Stimulated activated CD4-positive, alpha-beta T cell treated with anti-CD3 and anti-CD28 coated beads, Interleukin-2, amount 100 ng/mL, for 48 hours (primary cell): ENCODE measurements around the gene ARF3.

Experiments
- DNase-seq, 2 donors: peaks; one replicate each; pipeline ENCODE4 v3.0.0-alpha.2; 2020

The ARF3 gene

DNA sequence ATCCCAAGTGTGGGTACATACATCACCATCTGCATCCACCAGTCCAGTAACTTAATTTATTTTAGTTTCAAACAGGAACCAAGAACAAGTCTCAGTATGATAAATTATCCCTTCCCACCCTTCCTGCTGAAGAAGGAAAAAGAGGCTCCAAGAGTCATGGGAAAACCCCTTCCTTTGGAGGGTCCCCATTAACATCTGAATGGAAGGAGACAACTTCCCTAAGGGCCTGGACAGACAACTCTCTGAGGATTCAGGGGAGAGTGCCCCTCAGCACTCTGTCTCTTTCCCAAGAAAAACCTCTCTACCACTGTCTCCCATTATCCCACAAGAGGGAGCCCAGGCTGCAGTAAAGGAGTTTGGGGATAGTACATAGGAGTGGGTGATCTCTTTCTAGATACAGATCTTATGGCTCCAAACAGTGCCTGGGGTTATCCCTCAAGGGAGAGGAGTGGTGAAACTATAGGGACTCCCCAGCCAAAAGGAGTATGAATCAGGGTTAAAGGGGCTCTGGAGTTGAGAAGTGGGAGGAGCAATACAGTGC is 8.1 kb upstream of the ARF3 start:
- no peak for DNase-seq

DNA sequence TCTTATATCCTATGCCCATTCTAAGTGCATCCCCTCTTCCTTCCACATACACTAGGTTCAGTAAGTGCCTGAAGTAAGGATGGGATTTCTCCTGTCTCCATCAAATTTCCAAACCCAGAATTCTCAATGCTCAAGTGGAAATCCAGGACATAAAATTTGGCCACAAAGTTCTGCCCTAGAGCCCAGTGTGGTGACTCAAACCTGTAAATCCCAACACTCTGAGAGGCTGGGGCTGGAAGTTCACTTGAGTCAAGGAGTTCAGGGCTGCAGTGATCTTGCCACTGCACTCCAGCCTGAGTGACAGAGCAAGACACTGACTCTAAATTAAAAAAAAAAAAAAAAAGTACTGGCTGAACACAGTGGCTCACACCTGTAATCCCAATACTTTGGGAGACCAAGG is 4.5 kb upstream of the ARF3 start:
- DNase-seq: no peak

DNA sequence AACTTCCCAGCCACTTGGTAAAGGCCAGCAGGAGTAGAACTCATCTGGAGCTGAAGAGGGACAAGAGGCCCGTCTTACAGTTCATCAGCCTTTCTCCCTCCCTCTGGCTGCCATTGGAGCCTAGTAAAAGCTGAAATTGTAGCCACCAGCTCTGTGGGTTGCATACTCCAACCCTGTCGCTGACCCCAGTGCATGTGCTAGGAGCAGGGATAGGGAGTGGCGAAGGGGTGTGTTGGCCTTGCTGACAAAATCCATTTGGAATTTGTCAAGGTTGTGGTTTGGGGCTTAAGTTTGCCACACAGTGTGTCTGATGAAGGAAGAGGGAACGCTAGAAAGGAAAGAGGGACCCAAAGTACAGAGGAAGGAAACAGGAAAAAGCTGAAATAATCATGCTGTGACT is 4.0 kb upstream of the ARF3 start:
- DNase-seq: no peak

GRCh38 chr12:48960834-48961233 is 3.5 kb upstream of the ARF3 start:
- no peak for DNase-seq

- no peak for DNase-seq
Measured at GRCh38 chr12:48958049-48958388, 732 bp upstream of the ARF3 start.

GRCh38 chr12:48956279-48957140 is 777 bp downstream of the ARF3 start:
- DNase-seq: no peak

DNA sequence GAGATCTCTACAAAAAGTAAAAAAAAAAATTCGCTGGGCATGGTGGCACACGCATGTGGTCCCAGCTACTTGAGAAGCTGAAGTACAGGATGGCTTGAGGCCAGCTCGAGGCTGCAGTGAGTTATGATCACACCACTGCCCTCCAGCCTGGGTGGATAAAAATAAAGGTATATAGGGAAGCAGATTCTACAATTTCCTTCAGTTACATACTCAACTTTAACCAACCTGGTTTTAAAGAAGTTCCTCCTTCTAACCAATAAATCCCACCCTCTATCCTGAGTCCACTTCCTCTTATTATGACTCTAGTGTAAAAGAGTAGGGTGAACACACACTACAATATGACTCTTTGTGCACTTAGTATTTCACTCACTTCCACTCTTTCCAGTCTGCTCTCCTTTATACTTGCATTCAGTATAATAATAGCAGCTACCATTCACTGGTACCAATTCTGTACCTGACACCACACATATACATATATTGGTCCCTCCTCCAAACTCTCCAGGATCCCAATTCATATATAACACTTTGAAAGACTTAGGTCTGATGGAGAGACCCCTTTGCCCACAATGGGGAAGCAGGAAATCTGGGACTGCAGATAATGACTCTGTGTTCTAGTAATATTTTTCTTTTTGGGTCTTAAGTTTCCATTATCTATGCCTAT is 2.3 kb downstream of the ARF3 start:
- DNase-seq: no peak

GRCh38 chr12:48954061-48954460 is 3.2 kb downstream of the ARF3 start:
- no peak for DNase-seq

DNA sequence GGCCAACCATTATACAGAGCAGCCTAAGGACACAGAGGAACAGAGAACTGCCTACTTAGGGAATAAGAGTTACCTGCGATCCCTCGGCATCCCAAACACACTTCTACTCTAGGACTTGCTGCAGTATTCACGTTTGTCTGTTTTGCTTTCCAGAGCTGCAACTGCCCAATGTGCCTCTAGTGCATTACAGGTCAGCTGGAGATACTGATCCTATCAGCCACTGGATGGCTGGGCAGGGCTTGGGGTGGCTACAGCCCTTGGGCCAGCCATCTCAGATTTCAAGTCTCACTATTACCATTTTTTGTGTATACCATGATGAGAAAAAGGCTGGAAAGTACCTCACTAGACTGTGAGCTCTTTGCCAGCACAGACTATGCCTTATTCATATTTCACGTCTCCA is 4.6 kb downstream of the ARF3 start:
- no peak for DNase-seq

GRCh38 chr12:48947727-48948126 is 9.6 kb downstream of the ARF3 start:
- no peak for DNase-seq

DNA sequence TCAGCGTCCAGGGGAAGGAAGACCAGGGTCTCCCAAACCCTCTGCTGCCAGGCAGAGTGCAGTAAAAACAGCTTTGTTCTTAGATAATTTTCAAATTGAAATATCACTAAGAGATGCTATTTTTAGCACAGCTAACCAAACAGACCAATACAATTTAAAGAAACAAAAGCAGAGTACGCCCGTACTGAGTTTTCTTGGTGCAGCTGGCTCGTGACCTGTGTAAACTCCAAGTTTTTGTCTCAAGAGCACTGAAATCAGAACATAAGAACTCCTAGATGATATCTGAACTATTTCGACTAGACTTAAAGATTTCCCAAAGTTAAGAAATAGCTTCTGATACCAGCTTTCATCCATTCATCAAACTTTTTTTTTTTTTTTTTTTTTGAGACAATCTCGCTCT is 10.3 kb downstream of the ARF3 start:
- no peak for DNase-seq

GRCh38 chr12:48946205-48946604 is 11.1 kb downstream of the ARF3 start:
- DNase-seq: no peak

- no peak for DNase-seq
Measured at GRCh38 chr12:48943221-48943620, 14.1 kb downstream of the ARF3 start.

- no peak for DNase-seq
Measured at GRCh38 chr12:48940181-48940580, 17.1 kb downstream of the ARF3 start.

GRCh38 chr12:48938805-48939204 is 18.5 kb downstream of the ARF3 start:
- no peak for DNase-seq

GRCh38 chr12:48937170-48937569 is 20.1 kb downstream of the ARF3 start:
- no peak for DNase-seq

GRCh38 chr12:48936379-48936979 is 20.8 kb downstream of the ARF3 start:
- DNase-seq: peak; percentile 86 to 89

GRCh38 chr12:48934312-48934706 is 23.0 kb downstream of the ARF3 start:
- DNase-seq: no peak

DNA sequence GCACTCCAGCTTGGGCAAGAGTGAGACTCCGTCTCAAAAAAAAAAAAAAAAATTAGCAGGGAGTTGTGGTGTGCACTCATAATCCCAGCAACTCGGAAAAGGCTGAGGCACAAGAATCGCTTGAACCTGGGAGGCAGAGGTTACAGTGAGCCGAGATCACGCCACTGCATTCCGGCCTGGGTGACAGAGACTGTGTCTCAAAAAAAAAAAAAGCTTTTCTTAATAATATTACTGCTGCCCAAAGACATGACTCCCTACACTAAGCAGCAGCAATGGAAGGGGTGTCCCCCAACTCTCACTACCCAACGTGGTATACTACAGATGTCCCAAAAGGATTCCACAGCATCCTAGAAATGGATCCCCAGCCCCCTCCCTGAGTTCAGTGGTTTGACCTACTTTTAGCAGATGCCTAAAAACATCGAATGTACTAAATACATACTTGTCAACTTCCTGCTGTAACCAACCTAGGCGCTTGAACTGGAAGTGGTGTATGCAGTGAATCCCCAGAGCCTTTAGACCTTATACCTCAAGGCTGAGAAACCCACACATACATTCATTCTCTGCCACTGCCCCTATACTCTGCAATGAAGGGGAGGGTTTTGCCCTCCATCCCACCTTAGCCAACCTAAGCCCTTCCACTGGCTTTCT is 23.5 kb downstream of the ARF3 start:
- no peak for DNase-seq

GRCh38 chr12:48932878-48933277 is 24.4 kb downstream of the ARF3 start:
- DNase-seq: no peak

GRCh38 chr12:48930475-48930874 is 26.8 kb downstream of the ARF3 start:
- no peak for DNase-seq

DNA sequence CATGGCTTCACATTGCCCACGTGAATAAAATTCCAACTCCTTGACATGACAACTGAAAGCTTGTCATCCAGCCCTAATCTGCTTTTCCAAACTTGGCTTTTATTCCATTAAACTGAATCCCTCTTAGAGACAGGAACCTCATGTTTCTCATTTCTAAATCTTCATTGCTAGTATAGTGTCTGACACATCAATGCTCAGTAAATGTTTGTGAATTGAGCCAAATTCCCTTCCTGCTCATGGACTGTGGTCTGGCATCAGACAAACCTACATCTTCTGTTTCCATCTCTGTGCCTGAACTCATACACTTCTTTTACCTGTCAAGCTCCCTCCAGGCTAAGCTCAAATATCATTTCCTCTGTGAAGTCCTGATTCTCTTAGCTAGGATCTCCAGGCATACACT is 27.7 kb downstream of the ARF3 start:
- DNase-seq: no peak

GRCh38 chr12:48927261-48927660 is 30.0 kb downstream of the ARF3 start:
- DNase-seq: no peak
